Subcutaneous adipose tissue (tissue), 4 donors: Measurements from ENCODE around the gene PRR5L. TPM values are rescaled to one million over a fixed set of nuclear protein-coding genes. Genes with fewer than 3 reads are reported as not detected.

Experiments
- total RNA-seq, 4 donors: library from RNA; depleted of rRNA; stranded (reverse); fragments of >200 nt; gene quantifications; one replicate each; pipeline ENCODE4 v1.1.0, GENCODE V29; 2016
- TF ChIP-seq, protein P1 (sequence below): fragments of 450-650 bp; IDR thresholded peaks from one replicate; pipeline ENCODE4 v1.5.1; 2016; ENCODE audit warnings: low read depth, mild to moderate bottlenecking, control low read depth, antibody characterized with exemption, moderate library complexity

The PRR5L gene
- total RNA-seq, 4 donors from 2014 or later, result 10.6 to 24.8 (median 12.9) TPM

DNA sequence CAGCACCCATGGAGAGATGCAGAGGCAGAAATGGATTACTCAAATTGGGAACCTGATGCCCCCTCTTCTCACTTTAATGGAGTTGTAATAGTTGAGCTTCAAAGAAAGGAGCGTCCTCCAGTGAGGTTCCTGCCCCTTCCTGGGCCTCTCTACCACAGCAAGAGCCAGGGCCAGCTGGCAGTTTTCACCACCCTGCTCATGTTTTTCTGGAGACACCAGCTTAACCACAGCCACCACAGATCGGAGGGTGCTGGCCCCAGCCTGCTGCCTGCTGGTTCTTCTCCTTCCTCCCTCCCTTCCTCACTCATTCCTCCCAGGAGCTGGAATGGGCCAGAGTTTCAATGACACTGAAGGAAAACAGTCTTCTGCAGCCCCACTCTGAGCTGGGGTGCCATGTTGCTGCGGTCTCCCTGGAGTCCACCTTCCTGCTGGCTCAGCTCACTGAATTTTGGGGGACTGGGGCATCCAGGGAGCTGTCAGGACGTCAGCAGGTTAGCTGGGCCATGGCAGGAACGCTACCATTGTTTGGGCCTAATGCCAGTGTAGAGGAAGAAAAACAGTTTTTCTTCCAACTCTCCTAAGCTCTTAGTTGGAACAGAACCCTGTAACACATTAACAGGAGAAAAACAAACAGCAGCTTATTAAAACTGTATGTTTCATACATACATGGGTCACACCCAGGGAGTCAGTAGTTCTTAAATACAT is 156.3 kb downstream of the PRR5L start:
- TF ChIP-seq, protein P1, sequence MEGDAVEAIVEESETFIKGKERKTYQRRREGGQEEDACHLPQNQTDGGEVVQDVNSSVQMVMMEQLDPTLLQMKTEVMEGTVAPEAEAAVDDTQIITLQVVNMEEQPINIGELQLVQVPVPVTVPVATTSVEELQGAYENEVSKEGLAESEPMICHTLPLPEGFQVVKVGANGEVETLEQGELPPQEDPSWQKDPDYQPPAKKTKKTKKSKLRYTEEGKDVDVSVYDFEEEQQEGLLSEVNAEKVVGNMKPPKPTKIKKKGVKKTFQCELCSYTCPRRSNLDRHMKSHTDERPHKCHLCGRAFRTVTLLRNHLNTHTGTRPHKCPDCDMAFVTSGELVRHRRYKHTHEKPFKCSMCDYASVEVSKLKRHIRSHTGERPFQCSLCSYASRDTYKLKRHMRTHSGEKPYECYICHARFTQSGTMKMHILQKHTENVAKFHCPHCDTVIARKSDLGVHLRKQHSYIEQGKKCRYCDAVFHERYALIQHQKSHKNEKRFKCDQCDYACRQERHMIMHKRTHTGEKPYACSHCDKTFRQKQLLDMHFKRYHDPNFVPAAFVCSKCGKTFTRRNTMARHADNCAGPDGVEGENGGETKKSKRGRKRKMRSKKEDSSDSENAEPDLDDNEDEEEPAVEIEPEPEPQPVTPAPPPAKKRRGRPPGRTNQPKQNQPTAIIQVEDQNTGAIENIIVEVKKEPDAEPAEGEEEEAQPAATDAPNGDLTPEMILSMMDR, result no peak

DNA sequence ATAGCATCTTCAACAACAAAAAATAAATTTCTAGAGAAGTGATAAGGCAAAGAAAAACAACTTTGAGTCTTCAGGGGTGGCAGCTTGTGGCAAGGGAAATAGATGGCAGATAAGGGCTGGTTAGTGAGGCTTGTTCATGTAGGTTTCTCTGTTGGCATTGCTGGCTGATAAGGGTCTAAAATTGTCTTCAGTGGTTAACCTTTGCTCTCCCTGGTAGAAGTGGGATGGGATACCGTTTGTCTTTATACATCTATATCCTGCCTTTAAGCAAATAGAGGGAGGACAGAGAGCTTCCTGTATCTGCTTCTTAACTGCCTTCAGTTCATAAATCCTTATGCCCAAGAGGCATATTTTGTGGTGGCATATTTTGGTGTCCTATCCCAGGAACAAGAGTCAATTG is 156.9 kb downstream of the PRR5L start:
- TF ChIP-seq, protein P1, result no peak

DNA sequence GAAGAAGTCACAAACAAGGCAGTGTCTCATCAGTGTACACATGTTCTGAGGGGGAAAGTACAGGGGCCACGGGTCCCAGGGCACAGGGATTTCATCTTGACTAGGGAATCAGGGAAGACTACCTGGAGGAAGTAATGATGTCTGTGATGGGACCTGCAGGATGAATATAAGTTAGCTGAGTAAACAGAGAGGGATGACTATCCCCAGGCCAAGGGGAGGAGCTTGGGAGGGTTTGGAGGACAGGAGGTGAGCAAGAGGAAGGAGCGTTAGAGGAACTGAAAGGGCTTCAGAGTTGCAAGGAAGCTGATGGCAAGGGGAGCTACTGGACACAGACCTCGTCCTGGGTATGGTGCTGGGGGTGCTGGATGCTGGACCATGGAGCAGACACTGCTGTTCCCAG is 157.6 kb downstream of the PRR5L start:
- TF ChIP-seq, protein P1, result no peak

DNA sequence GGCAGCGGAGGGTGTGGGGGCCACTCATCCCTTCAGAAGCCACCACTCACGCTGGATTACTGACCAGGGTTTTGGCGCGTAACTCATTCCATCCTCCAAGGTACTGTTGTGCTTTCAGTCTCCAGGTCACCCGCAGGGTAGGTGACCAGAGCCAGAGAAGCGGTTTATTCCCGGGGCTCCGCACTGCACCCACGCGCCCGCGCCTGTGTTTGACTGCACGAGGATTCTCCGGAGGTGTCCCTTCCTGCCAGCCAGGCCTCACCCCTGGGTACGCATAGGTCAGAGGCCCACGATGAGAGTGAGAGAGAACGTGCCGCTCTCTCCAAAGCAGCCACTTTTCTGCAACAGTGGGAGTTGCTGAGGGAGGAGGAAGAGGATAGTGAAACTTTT is 158.5 kb downstream of the PRR5L start:
- TF ChIP-seq, protein P1, result no peak

DNA sequence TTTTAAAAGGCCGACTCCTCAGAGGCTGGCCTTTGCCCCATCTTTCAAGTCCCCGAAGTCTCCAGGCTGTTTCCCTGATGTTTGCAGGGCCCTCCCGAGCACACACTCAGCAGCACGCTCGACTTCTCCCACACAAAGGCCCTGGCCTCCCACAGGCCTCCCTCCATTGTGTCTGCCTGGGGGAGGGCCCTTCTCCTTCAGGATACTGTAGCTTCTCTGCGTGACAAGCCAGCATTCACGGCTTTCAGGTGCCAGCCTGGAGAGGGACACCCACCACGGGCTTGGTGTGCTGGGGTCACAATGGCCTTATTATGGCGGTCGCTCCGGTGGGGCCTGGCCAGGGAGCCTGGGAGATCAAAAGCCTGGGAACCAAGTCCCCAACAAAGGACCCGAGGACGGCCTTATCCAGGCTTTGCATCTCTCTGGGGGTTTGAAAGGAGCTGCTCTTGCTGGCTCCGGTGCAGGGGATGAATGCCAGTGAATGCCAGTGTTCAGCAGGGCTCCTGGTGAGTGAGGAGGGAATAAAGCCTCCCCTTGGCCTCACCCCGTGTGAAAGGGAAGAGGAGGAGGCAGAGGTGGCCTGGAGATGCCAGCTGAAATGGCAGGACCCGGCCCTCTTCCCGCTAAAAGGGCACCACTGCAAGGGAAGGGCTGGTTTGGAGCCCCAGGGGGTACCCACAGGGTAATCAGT is 159.0 kb downstream of the PRR5L start:
- TF ChIP-seq, protein P1, result no peak

DNA sequence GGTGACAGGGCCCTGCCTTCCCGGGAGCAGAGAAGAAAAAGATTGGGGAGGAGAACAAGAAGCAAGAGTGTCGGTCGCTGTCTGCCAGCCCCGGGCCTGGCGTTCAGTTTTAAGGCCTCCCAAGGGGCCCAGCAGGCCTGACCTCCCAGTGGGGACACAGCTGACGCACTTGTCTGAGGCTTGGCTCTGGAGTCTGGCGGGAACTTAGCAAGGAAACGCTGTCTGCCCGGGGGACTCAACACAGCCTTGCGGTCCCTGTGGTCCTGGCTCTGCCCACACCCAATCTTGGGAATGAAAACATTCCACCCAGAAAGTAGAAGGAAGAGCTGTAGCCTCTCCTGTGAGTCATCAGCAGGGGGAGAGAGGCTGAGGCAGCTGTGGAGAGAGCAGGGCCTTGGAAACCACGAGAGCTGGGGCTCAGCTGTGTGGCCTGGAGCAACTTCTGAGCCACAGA is 159.6 kb downstream of the PRR5L start:
- TF ChIP-seq, protein P1, result no peak

DNA sequence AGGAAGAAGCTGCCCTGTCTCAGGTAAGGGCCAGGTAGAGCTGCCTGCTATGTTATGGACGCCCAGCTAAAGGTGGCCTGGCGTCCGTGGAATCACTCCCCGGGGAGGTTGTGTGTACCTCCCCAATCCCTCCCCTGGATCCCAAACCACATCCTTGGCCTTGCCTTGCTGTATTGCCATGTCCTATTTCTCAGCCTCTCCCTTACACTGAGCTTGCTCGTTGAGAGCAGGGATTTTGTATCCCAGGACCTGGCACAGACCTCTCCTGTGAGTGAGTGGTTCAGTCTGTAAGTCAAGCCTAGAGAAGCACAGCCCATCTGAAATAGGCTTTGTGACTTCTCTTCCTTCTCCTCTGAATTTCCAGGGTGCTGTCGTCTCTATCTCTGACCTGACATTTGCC is 160.1 kb downstream of the PRR5L start:
- TF ChIP-seq, protein P1, result no peak
